Measurements from ENCODE around the gene EFCAB9.

EFCAB9 gene

GRCh38 chr5:172245703-172246125, 51.7 kb downstream of the EFCAB9 start:
- DNase-seq (ENCODE audit: low spot score), result no peak
- TF ChIP-seq, protein P1, sequence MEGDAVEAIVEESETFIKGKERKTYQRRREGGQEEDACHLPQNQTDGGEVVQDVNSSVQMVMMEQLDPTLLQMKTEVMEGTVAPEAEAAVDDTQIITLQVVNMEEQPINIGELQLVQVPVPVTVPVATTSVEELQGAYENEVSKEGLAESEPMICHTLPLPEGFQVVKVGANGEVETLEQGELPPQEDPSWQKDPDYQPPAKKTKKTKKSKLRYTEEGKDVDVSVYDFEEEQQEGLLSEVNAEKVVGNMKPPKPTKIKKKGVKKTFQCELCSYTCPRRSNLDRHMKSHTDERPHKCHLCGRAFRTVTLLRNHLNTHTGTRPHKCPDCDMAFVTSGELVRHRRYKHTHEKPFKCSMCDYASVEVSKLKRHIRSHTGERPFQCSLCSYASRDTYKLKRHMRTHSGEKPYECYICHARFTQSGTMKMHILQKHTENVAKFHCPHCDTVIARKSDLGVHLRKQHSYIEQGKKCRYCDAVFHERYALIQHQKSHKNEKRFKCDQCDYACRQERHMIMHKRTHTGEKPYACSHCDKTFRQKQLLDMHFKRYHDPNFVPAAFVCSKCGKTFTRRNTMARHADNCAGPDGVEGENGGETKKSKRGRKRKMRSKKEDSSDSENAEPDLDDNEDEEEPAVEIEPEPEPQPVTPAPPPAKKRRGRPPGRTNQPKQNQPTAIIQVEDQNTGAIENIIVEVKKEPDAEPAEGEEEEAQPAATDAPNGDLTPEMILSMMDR (IDR thresholded peaks at IDR 0.05; ENCODE audit: borderline replicate concordance, control extremely low read depth, extremely low read depth, insufficient read depth, missing control alignments), result no peak
- in situ Hi-C loops (cut with MboI; ENCODE audit: low sequenced_read_pairs, unreplicated experiment), result no loop called here

DNA sequence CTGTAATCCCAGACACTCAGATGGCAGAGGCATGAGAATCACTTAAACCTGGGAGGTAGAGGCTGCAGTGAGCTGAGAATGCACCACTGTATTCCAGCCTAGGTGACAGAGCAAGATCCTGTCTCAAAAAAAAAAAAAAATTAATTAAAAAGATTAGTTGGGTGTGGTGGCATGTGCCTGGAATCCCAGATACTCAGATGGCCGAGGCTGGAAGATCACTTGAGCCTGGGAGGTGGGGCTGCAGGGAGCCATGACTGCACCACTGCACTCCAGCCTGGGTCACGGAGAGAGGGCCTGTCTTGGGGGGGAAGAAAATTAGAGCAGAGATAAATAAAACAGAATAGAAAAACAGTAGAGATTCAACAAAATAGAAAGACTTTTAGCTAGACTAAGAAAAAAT, 54.7 kb downstream of the EFCAB9 start:
- in situ Hi-C loops (cut with MboI; ENCODE audit: low sequenced_read_pairs, unreplicated experiment), result no loop called here
- no peak for DNase-seq (ENCODE audit: low spot score)
- TF ChIP-seq, protein P1 (IDR thresholded peaks at IDR 0.05; ENCODE audit: borderline replicate concordance, control extremely low read depth, extremely low read depth, insufficient read depth, missing control alignments), result no peak

GRCh38 chr5:172251419-172251818, 57.4 kb downstream of the EFCAB9 start:
- TF ChIP-seq, protein P1 (IDR thresholded peaks at IDR 0.05; ENCODE audit: borderline replicate concordance, control extremely low read depth, extremely low read depth, insufficient read depth, missing control alignments), result no peak
- no peak for DNase-seq (ENCODE audit: low spot score)
- in situ Hi-C loops (cut with MboI; ENCODE audit: low sequenced_read_pairs, unreplicated experiment), result no loop called here

GRCh38 chr5:172252501-172252900, 58.5 kb downstream of the EFCAB9 start:
- in situ Hi-C loops (cut with MboI; ENCODE audit: low sequenced_read_pairs, unreplicated experiment), result no loop called here
- TF ChIP-seq, protein P1 (IDR thresholded peaks at IDR 0.05; ENCODE audit: borderline replicate concordance, control extremely low read depth, extremely low read depth, insufficient read depth, missing control alignments), result no peak
- no peak for DNase-seq (ENCODE audit: low spot score)

All from GM13976 (cell line).